AG10803 (cell line): Measurements from ENCODE around the gene FGF21.

Experiments used
- DNase-seq: peaks from one replicate; pipeline ENCODE4 v3.0.0; 2010; ENCODE audit warnings: low read depth
- H3K4me3 ChIP-seq: 2 replicates; pipeline ENCODE4 v1.5.1; 2011; ENCODE audit warnings: mild to moderate bottlenecking, low read length, control low read depth
- TF ChIP-seq, protein P1 (sequence below): conservative IDR thresholded peaks from 2 replicates; pipeline ENCODE4 v1.5.1; 2011; ENCODE audit warnings: mild to moderate bottlenecking, low read length, control low read depth, inconsistent platforms

FGF21 gene

DNA sequence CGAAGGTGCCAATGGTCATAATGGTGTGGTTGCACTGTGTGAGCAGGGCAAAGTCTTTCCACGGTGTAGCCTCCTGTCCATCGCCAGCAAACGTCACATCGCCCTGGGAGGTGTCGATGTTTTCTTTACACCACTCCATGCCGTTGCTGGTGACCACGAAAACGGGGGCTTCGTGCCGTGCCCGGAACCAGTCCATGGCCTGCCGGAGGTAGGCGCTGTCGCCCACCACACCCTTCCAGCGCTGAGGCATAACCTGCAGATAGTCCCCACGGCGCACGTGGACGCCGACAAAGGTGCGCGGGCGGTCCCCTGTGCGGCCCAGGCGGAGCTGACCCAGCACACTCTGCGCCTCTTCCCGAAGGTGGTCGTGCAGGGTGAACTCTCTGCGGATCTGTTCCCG, 5.0 kb upstream of the FGF21 start:
- DNase-seq = no peak
- no peak overlapping the region for H3K4me3 ChIP-seq
- TF ChIP-seq, protein P1, sequence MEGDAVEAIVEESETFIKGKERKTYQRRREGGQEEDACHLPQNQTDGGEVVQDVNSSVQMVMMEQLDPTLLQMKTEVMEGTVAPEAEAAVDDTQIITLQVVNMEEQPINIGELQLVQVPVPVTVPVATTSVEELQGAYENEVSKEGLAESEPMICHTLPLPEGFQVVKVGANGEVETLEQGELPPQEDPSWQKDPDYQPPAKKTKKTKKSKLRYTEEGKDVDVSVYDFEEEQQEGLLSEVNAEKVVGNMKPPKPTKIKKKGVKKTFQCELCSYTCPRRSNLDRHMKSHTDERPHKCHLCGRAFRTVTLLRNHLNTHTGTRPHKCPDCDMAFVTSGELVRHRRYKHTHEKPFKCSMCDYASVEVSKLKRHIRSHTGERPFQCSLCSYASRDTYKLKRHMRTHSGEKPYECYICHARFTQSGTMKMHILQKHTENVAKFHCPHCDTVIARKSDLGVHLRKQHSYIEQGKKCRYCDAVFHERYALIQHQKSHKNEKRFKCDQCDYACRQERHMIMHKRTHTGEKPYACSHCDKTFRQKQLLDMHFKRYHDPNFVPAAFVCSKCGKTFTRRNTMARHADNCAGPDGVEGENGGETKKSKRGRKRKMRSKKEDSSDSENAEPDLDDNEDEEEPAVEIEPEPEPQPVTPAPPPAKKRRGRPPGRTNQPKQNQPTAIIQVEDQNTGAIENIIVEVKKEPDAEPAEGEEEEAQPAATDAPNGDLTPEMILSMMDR = no peak

DNA sequence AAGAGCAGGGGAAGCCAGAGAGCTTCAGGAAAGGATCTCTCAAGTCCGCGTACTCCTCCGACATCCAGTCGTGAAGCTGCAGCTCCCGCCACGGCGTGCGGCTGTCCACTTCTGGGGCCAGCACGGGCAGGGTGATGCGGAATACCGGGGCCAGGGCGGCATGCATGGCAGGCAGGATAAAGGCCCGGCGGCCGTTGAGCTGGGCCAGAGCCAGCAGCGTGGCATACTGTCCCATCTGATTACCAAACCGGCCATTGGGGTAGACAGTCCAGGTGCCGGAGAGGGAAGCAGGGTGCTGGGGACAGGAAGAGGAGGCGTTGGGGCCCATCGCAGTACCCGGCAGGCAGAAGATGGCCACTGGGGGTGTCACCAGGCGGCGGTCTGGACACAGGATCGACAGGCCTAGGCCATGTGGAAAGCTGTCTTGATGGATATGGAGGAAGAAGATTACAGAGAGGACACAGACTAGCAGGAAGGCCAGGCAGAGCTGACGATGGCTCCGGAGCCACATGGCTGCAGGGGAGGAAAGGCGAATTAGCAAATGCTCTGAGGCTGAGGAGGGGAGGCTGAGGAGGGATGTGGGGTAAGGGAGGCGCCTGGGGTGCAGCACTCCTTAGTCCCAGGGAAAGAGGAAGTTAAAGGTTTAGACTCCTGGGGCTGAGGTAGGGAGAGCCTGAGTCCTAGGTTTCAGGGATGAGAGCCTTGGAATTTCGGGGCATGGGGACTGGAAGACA, 4.4 kb upstream of the FGF21 start:
- TF ChIP-seq, protein P1 = no peak
- DNase-seq = no peak
- H3K4me3 ChIP-seq = no peak overlapping the region

DNA sequence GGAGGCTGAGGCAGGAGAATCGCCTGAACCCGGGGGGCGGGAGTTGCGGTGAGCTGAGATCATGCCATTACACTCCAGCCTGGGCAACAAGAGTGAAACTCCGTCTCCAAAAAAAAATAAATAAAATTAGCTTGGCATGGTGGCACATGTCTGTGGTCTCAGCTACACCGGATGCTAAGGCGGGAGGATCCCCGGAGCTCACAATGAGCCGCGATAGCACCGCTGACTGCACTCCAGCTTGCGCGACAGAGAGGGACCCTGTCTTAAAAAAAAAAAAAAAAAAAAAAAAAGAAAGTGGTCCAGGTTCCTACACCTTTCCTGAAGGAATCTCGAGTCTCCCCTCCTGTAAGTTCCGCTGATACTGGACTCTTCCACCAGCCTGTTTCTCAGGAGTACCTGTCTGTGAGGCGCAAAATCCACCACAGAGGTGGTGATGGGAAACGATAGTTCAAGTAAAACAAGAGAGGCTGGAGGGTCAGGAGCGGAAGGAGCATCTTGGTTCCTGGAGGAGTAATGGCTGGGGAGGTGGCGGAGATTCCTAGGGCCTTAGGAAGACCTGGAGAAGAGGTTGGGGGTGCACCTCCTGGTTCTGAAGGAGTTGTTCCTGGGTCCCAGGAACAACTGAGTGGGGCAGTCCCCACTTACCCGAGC, 3.4 kb upstream of the FGF21 start:
- peak overlapping the region; percentile 32 for H3K4me3 ChIP-seq
- TF ChIP-seq, protein P1 = no peak

DNA sequence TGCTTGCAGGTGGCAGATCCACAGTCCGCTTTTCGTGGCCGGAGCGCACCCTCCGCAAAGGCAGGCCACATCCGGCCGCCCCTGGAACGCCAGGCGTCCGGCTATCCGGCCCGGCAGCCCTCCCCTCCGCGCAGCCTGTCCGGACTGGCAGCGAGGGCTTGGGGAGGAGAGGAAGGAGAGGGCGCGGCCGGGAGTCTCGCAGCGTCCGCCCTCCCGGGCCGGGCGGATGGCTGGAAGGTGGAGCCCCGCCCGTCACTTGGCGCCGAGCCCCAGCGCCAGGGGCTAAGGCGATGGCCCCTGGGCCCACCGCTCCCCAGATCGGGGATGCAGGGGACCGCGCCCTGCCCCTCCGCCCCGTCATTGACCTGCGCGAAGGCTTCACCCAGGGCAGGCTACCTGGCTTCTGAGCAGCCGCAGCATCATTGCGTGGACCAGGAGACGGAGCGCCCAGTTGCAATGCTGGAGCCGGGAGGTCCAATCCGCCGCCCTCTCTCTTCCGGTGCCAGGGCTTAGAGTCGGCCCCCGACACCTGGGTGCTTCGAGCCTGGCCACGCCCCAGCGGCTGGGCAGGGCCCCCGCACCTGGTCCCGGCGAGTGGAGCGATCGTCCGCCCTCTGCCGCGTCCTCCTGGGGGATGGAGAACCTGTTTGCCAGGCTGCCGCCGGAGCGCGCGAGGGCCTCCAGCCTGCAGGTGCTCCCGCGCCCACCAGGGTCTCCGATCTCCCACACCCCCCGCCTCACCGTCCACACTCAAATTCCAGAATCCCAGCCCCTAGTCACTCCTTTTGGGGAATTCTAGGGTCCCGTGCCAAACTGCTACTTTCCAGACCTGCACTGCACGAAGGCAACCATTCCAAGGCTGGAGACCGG, 2.6 kb upstream of the FGF21 start, which contains the start of gene FUT1:
Gene FUT1, minus strand, starts transcription at position 146 of the 870 bp plus-strand sequence. CDS start 1,360 bp downstream, outside the sequence.
- H3K4me3 ChIP-seq = peak within 1 kb of the TSS; percentile 32
- peak; percentile 24 for DNase-seq
- TF ChIP-seq, protein P1 = no peak

More for the DNA sequence above, 3.4 kb upstream of the FGF21 start:
- no peak for DNase-seq

DNA sequence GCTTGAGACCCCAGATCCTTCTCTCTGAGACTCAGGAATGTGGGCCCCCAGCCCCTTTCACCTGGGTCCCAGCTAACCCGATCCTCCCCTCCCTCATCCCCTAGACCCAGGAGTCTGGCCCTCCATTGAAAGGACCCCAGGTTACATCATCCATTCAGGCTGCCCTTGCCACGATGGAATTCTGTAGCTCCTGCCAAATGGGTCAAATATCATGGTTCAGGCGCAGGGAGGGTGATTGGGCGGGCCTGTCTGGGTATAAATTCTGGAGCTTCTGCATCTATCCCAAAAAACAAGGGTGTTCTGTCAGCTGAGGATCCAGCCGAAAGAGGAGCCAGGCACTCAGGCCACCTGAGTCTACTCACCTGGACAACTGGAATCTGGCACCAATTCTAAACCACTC, 463 bp downstream of the FGF21 start:
- TF ChIP-seq, protein P1 = no peak
- DNase-seq = no peak
- H3K4me3 ChIP-seq = no peak overlapping the region

DNA sequence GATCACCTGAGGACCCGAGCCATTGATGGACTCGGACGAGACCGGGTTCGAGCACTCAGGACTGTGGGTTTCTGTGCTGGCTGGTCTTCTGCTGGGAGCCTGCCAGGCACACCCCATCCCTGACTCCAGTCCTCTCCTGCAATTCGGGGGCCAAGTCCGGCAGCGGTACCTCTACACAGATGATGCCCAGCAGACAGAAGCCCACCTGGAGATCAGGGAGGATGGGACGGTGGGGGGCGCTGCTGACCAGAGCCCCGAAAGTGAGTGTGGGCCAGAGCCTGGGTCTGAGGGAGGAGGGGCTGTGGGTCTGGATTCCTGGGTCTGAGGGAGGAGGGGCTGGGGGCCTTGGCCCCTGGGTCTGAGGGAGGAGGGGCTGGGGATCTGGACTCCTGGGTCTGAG, 888 bp downstream of the FGF21 start:
- DNase-seq = no peak
- TF ChIP-seq, protein P1 = no peak
- no peak overlapping the region for H3K4me3 ChIP-seq
